Central memory CD8-positive, alpha-beta T cell (primary cell): Measurements from ENCODE around the gene ANO3.

Experiments used
- ATAC-seq: fragments of 150-1000 bp; cut with Tn5 transposase; replicated peaks from 2 replicates; pipeline ENCODE4 v1.10.0; 2022; ENCODE audit warnings: mild to moderate bottlenecking, moderate FRiP score, moderate number of reproducible peaks; ENCODE audit not compliant: poor library complexity, severe bottlenecking; ENCODE audit errors: extremely low read depth
- DNase-seq, 2 donors: peaks; one replicate each; pipeline ENCODE4 v3.0.0; 2021; ENCODE audit warnings: low spot score in 2 of 2
- H3K27ac Mint-ChIP-seq: one replicate; pipeline ENCODE4 v1.8.0; 2022; ENCODE audit warnings: low read depth, mild to moderate bottlenecking, moderate library complexity, mixed read lengths
- H3K27me3 Mint-ChIP-seq: one replicate; pipeline ENCODE4 v1.8.0; 2022; ENCODE audit warnings: mixed read lengths
- H3K36me3 Mint-ChIP-seq: one replicate; pipeline ENCODE4 v1.8.0; 2022; ENCODE audit warnings: mild to moderate bottlenecking, moderate library complexity, mixed read lengths; ENCODE audit not compliant: insufficient read depth
- H3K4me1 Mint-ChIP-seq: one replicate; pipeline ENCODE4 v1.8.0; 2022; ENCODE audit warnings: mixed read lengths
- H3K4me3 Mint-ChIP-seq: one replicate; pipeline ENCODE4 v1.8.0; 2022; ENCODE audit warnings: mild to moderate bottlenecking, moderate library complexity, mixed read lengths
- H3K9me3 Mint-ChIP-seq: one replicate; pipeline ENCODE4 v1.8.0; 2022; ENCODE audit warnings: mixed read lengths

ANO3 gene

DNA sequence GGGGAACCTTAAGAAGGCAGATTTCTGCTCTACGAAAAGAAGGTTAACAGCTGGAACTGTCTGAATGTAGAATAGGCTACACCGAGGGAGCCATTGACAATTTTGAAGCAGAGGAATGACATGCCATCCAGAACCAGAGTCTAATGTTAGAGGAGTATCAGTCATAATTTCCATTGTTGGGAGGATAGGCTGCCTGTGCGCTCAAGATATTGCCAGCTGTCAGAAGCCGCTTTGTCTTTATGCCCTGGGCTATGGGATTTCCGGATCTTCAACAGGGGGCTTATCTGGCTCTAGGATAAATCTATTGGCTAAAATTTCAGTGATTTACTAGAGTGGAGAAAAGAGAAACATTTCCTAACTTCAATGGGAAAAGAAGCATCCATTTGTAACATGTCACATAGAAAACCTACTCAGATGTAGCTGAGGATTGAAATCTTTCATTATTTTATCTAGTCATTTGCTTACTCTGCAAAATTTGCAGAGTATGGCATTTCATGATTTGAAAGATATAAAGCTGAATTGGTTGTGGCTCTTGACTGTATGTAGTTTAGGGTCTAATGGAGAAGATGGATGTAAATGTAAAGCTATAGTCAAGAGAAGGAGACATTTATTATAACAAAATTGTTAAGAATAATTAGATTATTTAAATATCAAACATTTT lies 78.9 kb downstream of the ANO3 start:
- no peaks in the 10 kb centered on the region for H3K4me1 Mint-ChIP-seq
- ATAC-seq (no peak), DNase-seq (no peak)
- no peak overlapping the region for H3K27ac Mint-ChIP-seq
- no peak overlapping the region for H3K4me3 Mint-ChIP-seq
- no peaks in the 10 kb centered on the region for H3K27me3 Mint-ChIP-seq
- H3K36me3 Mint-ChIP-seq, result no peaks in the 10 kb centered on the region
- H3K9me3 Mint-ChIP-seq, result peaks cover 19% of the 10 kb centered on the region

DNA sequence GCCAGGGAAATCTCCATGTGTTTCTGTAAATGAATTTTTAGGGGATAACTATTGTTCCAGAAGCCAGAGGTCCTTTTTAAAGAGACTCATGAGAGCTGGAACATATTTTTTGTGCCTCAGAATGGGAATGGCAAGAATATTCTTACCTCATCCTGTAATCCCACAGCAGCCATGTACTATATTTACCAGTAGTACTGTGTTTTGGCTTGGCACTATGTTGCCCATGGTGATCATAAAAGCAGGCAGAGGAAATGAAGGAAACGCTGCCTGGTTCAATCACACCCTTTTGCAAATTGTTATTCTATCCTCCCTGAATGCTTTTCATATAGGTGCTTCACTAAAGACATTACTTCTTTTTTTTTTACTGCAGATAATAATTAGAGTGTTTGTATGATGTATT lies 81.0 kb downstream of the ANO3 start:
- DNase-seq, result no peak
- peaks cover 11% of the 10 kb centered on the region for H3K9me3 Mint-ChIP-seq
- no peaks in the 10 kb centered on the region for H3K36me3 Mint-ChIP-seq
- H3K27ac Mint-ChIP-seq, result no peak overlapping the region
- no peaks in the 10 kb centered on the region for H3K27me3 Mint-ChIP-seq
- no peak for ATAC-seq
- no peaks in the 10 kb centered on the region for H3K4me1 Mint-ChIP-seq
- H3K4me3 Mint-ChIP-seq, result no peak overlapping the region

DNA sequence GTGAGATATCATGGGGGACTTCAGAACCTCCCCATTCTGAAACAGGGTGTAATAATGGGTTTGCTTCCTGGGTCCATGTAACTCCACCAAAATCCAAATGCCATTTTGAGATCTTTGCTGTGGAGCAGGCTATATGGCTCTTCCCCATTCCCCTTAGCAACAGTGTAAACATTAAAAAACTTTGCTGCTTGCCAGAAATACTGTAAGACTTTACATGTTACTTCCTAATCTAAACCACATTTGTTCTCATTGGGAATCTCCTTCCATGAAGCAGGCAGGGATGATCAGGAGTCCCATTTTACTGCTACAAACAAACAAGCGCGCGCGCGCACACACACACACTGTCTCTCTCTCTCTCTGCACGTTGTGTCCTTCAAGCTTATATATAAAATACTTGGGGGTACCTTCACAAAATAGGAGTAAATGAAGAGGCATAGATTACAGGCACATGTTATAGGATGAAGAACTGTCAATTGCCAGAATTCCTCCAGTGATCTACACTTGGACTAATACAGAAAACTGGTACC lies 86.5 kb downstream of the ANO3 start:
- H3K27me3 Mint-ChIP-seq, result no peaks in the 10 kb centered on the region
- H3K4me1 Mint-ChIP-seq, result no peaks in the 10 kb centered on the region
- H3K27ac Mint-ChIP-seq, result no peak overlapping the region
- H3K4me3 Mint-ChIP-seq, result no peak overlapping the region
- DNase-seq (no peak), ATAC-seq (no peak)
- H3K9me3 Mint-ChIP-seq, result peaks cover 19% of the 10 kb centered on the region
- no peaks in the 10 kb centered on the region for H3K36me3 Mint-ChIP-seq

GRCh38 chr11:26420331-26420730 lies 88.4 kb downstream of the ANO3 start:
- Mint-ChIP-seq H3K27ac (no peak overlapping the region), H3K4me3 (no peak overlapping the region), H3K9me3 (peaks cover 19% of the 10 kb centered on the region), H3K4me1 (no peaks in the 10 kb centered on the region), H3K27me3 (no peaks in the 10 kb centered on the region), H3K36me3 (no peaks in the 10 kb centered on the region)
- DNase-seq, result no peak
- no peak for ATAC-seq

GRCh38 chr11:26424255-26424654 lies 92.3 kb downstream of the ANO3 start:
- Mint-ChIP-seq H3K36me3 (no peaks in the 10 kb centered on the region), H3K4me3 (no peak overlapping the region), H3K27me3 (no peaks in the 10 kb centered on the region), H3K9me3 (peaks cover 20% of the 10 kb centered on the region), H3K4me1 (no peaks in the 10 kb centered on the region), H3K27ac (no peak overlapping the region)
- DNase-seq (no peak), ATAC-seq (no peak)

- Mint-ChIP-seq H3K27me3 (no peaks in the 10 kb centered on the region), H3K4me1 (no peaks in the 10 kb centered on the region), H3K27ac (no peak overlapping the region), H3K36me3 (peaks cover 2% of the 10 kb centered on the region), H3K9me3 (peaks cover 26% of the 10 kb centered on the region), H3K4me3 (no peak overlapping the region)
- DNase-seq (no peak), ATAC-seq (no peak)
These were observed 107.9 kb downstream of the ANO3 start for GRCh38 chr11:26439854-26440253.

GRCh38 chr11:26442131-26442530 lies 110.2 kb downstream of the ANO3 start:
- H3K27me3 Mint-ChIP-seq, result no peaks in the 10 kb centered on the region
- no peak overlapping the region for H3K27ac Mint-ChIP-seq
- ATAC-seq, result no peak
- no peaks in the 10 kb centered on the region for H3K36me3 Mint-ChIP-seq
- no peak overlapping the region for H3K4me3 Mint-ChIP-seq
- peaks cover 18% of the 10 kb centered on the region for H3K9me3 Mint-ChIP-seq
- no peak for DNase-seq
- no peaks in the 10 kb centered on the region for H3K4me1 Mint-ChIP-seq

DNA sequence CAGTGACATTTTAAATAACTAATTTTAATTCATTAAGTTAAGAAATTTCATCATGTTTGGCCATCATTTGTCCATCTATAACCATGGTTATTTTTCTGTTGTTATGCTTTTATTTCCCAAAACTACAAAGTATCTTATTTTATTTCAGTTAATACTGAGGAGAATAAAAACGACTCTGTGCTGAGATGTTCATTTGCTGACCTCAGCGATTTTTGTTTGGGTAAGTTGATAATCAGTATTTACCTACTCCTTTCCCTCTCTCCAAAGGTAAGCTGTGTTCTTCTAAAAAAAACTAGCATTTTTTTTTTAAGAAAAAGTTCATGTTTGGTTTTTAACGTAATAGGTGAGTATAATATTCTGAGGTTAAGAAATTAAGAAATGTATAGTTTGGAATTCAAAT lies 111.7 kb downstream of the ANO3 start:
- no peaks in the 10 kb centered on the region for H3K4me1 Mint-ChIP-seq
- no peak for ATAC-seq
- H3K27ac Mint-ChIP-seq, result no peak overlapping the region

DNA sequence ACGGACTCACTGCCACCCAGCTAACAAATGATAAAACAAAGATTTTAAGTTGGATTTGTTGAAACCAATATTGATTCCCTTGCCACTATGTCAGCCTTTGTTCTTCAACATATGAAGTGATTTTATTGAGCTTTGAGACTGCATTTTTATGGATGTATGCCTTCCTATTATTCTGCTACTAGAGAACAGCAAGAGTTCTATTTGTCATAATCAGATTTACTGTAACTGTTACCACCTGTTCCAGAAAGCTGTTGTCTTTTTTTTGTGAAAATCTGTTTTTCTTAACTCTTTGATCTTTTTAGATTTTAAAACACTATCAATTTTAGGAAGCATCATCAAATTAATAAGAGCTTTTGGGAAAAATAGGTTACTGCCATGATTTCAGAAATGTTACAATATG lies 125.7 kb downstream of the ANO3 start:
- Mint-ChIP-seq H3K36me3 (no peaks in the 10 kb centered on the region), H3K9me3 (peaks cover 6% of the 10 kb centered on the region), H3K4me1 (no peaks in the 10 kb centered on the region), H3K27me3 (no peaks in the 10 kb centered on the region), H3K27ac (no peak overlapping the region), H3K4me3 (no peak overlapping the region)
- no peak for ATAC-seq
- DNase-seq, result no peak

More for the DNA sequence above, 111.7 kb downstream of the ANO3 start:
- no peak for DNase-seq
- no peaks in the 10 kb centered on the region for H3K36me3 Mint-ChIP-seq
- no peak overlapping the region for H3K4me3 Mint-ChIP-seq
- peaks cover 18% of the 10 kb centered on the region for H3K9me3 Mint-ChIP-seq
- H3K27me3 Mint-ChIP-seq, result no peaks in the 10 kb centered on the region

DNA sequence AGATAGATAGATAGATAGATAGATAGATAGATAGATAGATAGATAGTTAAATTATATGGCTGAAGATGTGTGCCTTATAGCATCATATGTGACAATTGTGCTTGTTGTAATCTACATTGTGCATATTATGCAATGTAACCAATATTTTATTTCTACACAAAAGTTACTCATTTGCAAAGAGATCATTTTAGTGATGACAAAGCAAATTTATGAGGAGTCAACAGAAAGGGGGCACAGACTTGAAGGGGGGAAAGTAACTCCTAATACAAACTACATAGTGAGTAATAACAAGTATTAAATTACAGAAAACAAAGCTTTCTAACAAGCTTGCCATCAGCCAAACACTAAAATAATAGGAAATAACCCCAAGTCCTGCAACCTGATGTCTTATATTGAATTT lies 133.3 kb downstream of the ANO3 start:
- DNase-seq (no peak), ATAC-seq (no peak)
- Mint-ChIP-seq H3K4me1 (no peaks in the 10 kb centered on the region), H3K27ac (no peak overlapping the region), H3K9me3 (peaks cover 8% of the 10 kb centered on the region), H3K36me3 (no peaks in the 10 kb centered on the region), H3K4me3 (no peak overlapping the region), H3K27me3 (no peaks in the 10 kb centered on the region)

DNA sequence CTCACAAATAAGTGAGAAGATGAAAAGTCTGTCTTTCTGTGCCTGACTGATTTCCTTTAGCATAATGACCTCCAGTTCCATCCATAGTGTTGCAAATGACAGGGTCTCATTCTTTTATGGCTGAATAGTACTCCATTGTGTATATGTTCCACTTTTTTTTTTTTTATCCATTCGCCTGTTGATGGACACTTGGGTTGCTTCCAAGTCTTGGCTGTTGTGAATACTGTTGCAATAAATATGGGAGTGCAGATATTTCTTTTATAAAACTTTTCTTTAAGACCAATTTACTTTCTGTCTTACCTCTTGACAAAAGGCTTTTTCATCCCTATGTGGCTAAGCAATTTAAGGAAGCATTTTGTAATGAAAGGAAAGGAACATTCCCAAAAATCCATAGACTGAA lies 135.6 kb downstream of the ANO3 start:
- no peaks in the 10 kb centered on the region for H3K27me3 Mint-ChIP-seq
- H3K9me3 Mint-ChIP-seq, result peaks cover 7% of the 10 kb centered on the region
- ATAC-seq (no peak), DNase-seq (no peak)
- no peaks in the 10 kb centered on the region for H3K36me3 Mint-ChIP-seq
- no peak overlapping the region for H3K27ac Mint-ChIP-seq
- H3K4me3 Mint-ChIP-seq, result no peak overlapping the region
- H3K4me1 Mint-ChIP-seq, result no peaks in the 10 kb centered on the region

DNA sequence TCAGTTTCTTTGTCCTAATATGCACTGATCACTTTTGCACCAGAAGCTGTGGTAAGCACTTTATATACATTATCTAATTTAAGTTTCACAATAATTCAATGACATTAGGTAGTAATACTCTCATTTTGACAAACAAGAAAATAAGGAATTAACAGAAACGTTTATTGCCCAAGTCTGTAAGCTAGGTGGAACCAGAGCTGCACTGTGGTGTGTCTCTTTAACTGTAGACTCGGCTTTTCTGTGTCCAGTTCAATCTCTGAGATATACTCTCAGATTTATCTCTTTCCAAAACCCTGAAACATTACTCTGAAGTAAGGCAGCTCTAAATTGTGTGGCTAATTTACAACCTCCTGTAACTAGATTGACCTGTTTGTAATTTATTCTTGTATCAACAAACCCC lies 139.1 kb downstream of the ANO3 start:
- peaks cover 7% of the 10 kb centered on the region for H3K9me3 Mint-ChIP-seq
- H3K36me3 Mint-ChIP-seq, result no peaks in the 10 kb centered on the region
- no peaks in the 10 kb centered on the region for H3K4me1 Mint-ChIP-seq
- H3K27me3 Mint-ChIP-seq, result no peaks in the 10 kb centered on the region
- H3K4me3 Mint-ChIP-seq, result no peak overlapping the region
- DNase-seq (no peak), ATAC-seq (no peak)
- H3K27ac Mint-ChIP-seq, result no peak overlapping the region

DNA sequence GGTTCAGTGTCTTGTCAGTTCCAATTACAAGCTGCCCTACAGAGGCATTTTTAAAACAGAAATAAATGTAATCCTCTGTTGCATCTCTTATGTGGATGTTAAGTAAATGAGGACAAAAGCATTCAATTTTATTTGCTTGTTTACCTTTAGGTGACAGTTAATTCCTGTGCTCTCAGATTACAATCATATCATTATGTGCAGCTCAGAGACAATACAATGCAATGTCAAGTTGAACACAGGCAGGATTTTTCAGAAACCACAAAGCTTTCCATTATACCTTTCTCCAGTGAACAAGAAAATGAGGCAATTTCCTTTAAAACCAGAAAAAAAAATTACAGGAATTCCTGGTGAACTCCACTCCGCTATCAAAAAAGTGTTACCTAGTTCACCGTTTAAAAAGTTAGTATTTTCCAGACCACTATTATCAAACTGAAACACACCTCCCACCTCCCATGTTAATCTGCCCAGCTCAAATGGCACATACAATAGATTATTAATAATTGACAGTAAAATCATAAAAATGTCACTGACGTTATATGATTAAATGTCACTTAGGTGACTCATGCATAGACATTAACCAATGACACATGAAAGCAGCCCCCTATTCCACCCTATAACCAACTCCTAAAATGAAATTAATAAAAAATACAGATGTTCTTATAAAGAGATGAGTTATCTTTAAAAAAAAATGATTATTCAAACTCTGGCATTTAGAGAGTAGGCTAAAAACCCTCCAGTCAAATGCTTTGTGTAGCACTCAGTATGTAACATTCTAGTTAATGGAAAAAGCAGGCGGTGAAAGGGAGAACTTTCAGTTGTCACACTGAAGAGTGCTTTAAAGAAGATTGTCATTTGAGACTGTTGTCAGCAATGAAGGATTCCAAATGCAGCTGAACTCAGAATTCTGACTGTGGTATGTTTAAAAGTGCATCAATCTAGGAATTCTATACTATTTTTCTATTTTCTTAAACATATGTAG lies 141.6 kb downstream of the ANO3 start:
- DNase-seq (no peak), ATAC-seq (no peak)
- no peak overlapping the region for H3K27ac Mint-ChIP-seq
- no peaks in the 10 kb centered on the region for H3K4me1 Mint-ChIP-seq
- no peaks in the 10 kb centered on the region for H3K36me3 Mint-ChIP-seq
- no peaks in the 10 kb centered on the region for H3K9me3 Mint-ChIP-seq
- no peak overlapping the region for H3K4me3 Mint-ChIP-seq
- no peaks in the 10 kb centered on the region for H3K27me3 Mint-ChIP-seq
